KBM-7 (cell line): Measurements from ENCODE around the gene IGFALS.

ENCODE experiments used
- DNase-seq: peaks from one replicate; pipeline ENCODE4 v3.0.0-alpha.2; 2015
- in situ Hi-C: fragments of 300-500 bp; cut with MboI; formaldehyde crosslinking; loops from 2 replicates; pipeline ENCODE4 v1.14.3; 2020; ENCODE audit warnings: low sequenced_read_pairs, low pct_unique_long_range_greater_than_20kb, mixed read lengths

IGFALS gene

GRCh38 chr16:1793578-1794220 lies at the start of gene IGFALS:
Gene IGFALS (minus strand): TSS chr16:1793705. CDS start chr16:1793652, 53 bp downstream.
- no peak for DNase-seq
- in situ Hi-C loops: no loop called here

DNA sequence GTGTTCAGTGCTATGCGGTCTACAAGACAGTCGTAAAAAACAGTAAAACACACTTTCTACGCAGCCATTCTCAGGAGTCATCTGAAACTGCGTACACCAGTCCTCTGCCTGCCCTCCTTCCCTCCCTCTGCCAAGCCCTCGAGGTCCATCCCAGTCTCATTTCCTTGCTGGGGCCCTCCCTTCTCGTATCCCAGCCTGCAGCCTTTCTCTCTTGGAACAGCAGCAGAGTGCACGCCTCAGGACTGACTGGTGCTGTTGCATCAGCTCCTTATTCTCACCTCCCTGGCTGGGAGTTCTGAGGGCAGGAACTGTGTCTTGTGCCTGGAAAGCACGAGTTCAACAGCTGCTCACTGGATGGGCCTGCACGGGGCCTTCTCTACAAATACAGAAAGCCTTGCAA lies 46.0 kb upstream of the IGFALS start:
- in situ Hi-C loops: no loop called here
- DNase-seq: peak; percentile 13

DNA sequence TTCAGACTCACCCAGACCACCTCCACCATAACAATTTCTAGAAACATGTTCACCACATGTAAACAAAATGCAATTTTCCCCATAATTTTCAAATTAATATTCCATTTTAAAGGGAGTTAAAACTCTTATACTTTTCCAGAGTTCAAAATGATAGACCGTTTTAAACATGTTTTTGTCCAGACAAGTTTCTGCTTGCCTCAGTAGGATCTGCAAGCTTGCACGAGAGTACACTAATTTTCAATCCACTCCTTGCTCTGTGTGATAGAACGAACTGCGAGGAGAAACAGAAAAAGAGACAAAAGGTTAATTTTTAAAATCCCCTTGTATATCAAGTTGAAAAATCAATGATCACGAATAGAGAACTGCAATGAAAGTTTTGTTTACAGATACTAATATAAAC lies 40.6 kb upstream of the IGFALS start:
- DNase-seq: no peak
- in situ Hi-C loops: no loop called here

DNA sequence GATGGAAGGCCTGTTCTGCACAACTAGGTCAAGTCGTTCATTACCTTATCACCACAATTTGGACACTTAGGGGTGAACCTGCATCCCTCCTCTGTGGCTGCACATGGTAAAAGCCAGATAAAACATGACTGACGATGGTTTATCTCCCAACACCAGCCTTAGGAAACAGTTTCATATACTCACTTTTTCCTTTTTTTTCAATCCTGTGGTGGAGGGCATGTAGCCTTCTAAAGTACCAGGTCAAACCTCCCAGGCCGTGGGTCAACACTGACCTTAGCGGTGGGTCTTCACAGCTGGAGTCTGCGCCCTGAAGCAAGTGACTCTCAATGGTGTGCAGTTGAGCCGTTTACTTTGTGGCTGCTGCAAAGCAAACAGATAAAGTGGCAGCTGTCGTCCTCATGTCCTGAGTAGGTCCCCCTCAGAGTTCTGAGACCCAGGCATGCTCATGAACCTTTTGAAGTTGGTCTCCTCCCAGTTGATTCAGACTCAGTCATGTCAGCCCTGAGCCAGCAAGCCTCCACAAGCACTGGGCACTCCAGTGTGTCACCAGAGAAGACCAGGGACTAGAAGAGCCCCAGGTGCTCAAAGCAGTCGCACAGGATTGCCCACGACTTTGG lies 39.4 kb upstream of the IGFALS start:
- DNase-seq: no peak
- in situ Hi-C loops: no loop called here

GRCh38 chr16:1831186-1832075 lies 37.9 kb upstream of the IGFALS start:
- no peak for DNase-seq

DNA sequence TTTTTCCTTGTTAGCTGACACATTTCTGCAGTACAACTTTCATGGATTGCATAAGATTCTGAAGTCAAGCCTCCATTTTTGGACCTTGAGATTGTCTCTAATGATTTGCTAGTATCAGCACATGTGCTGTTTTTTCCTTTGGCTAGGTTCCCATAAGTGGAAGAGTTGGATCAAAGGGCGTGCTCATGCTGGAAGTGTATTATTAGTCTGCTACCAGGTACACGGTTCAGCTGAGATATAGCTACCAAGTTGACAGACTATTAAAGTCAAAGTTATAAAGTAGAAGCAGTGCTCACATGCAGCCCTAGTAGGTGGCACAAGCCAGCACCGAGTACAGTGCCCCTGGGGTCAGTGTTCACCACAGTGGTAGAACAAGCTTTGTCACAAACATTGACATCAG lies 36.7 kb upstream of the IGFALS start:
- DNase-seq: no peak

More at GRCh38 chr16:1831186-1832075, 37.9 kb upstream of the IGFALS start:
- in situ Hi-C loops: no loop called here

GRCh38 chr16:1828645-1829410 lies 35.3 kb upstream of the IGFALS start:
- no peak for DNase-seq
- in situ Hi-C loops: no loop called here

More for the DNA sequence above, 36.7 kb upstream of the IGFALS start:
- in situ Hi-C loops: no loop called here

DNA sequence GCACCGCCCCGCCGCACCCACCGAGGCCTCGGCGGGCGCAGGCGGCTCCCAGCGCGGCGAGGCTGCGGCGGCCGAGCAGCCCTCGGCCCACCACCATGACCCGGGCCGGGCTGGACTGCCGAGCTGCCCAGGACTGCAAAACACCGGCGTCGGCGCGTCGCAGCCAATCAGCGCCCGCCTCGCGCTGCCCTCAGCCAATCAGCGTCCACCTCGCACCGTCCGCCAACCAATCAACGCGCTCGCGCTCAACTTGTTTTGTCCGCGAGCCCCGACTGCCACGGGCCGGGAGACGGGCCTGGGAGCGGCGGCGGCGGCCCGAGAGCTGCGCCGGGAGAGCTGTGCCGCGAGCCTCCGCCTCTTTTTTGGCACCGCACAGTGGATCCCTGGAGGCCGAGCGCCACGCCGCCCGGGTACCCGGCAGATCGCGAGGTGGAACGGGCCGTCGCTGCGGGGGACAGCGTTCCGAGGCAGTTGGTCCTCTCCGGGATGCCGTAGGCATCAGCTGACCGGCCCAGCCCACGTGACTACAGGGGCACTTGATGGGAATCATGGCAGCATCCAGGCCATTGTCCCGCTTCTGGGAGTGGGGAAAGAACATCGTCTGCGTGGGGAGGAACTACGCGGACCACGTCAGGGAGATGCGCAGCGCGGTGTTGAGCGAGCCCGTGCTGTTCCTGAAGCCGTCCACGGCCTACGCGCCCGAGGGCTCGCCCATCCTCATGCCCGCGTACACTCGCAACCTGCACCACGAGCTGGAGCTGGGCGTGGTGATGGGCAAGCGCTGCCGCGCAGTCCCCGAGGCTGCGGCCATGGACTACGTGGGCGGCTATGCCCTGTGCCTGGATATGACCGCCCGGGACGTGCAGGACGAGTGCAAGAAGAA lies 33.4 kb upstream of the IGFALS start, which contains the start of the genes FAHD1 and HAGH:
Gene FAHD1, plus strand, starts transcription at position 516 of the 883 bp plus-strand sequence. Its CDS starts 33 bp downstream, at position 549.
Gene HAGH, minus strand, starts transcription at position 135 of the 883 bp plus-strand sequence. Its CDS starts 38 bp downstream, at position 97.
- in situ Hi-C loops: no loop called here
- peak; percentile 96 for DNase-seq

GRCh38 chr16:1825864-1826690 lies 32.6 kb upstream of the IGFALS start:
- peak; percentile 51 for DNase-seq
- in situ Hi-C loops: no loop called here

- in situ Hi-C loops: no loop called here
- no peak for DNase-seq
Observed at GRCh38 chr16:1825381-1825863, 31.9 kb upstream of the IGFALS start.

- peak; percentile 53 for DNase-seq
- in situ Hi-C loops: no loop called here
Observed at GRCh38 chr16:1823821-1824220, 30.3 kb upstream of the IGFALS start.

DNA sequence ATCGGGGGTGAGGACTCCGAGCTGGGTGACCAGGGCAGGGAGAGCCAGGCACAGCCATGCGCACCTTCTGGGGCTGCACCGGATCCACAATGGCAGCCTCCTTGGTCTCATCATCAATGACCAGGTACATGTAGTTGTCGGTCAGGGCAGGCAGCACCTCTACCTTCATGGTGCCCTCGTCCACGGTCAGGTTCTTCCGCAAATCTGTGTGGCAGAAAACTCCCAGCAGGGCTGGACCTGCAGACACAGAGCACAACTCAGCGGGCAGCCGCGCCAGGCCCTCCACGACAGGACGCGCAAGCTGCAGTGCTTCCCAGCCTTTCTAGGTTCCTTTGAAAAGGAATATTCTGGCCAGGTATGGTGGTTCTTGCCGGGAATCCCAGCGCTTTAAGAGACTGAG lies 29.3 kb upstream of the IGFALS start:
- in situ Hi-C loops: no loop called here

DNA sequence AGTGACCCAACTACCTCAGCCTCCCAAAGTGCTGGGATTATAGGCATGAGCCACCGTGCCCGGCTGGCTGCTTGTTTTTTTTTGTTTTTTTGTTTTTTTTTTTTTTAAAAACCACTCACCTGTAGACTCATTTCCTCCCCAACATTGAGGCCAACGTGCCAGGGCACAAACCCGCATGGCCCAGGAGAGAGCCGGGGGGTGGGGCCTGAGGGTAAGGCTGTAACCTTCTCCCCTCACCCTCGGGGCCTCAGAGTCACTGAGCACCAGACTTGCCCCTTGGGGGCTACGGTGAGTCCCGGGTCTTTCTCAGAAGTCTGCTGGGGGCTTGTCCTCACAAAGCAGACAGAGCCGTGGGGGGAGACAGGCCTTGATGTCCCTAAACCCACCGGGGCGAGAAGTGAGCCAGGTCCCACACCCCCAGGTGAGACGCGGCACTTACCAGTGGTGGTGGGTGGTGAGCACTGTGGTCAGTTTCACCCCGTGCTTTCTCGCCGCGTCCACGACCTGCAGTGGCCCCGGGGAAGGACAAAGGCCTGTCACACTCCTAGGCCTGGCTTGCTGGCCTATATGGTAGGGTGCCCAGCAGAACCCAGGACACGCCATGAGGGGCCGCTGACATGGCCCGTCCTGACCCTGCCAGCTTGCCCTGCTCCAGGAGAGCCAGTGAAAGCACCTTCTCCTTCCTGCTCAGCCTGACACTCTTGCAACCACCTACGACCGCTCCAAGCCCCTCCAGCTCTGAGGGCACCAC lies 28.5 kb upstream of the IGFALS start:
- DNase-seq: no peak
- in situ Hi-C loops: no loop called here

More for the DNA sequence above, 29.3 kb upstream of the IGFALS start:
- DNase-seq: no peak

DNA sequence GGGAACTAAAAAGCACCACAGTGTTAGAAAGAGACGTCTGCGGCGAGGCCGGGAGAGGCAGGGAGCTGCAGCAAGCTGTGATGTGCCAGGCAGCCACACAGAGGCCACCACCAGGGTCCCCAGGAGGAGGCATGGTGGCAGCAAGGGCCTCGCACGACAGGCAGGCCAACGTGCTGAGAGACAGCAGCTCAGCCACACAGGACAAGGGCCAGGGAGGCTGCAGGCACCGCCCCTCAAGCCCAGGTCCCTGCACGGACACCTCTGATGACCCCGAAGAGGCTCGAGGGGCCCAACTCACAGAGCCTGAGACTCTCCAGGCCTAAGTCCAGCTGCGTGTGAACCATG lies 27.4 kb upstream of the IGFALS start:
- in situ Hi-C loops: no loop called here
- DNase-seq: no peak

DNA sequence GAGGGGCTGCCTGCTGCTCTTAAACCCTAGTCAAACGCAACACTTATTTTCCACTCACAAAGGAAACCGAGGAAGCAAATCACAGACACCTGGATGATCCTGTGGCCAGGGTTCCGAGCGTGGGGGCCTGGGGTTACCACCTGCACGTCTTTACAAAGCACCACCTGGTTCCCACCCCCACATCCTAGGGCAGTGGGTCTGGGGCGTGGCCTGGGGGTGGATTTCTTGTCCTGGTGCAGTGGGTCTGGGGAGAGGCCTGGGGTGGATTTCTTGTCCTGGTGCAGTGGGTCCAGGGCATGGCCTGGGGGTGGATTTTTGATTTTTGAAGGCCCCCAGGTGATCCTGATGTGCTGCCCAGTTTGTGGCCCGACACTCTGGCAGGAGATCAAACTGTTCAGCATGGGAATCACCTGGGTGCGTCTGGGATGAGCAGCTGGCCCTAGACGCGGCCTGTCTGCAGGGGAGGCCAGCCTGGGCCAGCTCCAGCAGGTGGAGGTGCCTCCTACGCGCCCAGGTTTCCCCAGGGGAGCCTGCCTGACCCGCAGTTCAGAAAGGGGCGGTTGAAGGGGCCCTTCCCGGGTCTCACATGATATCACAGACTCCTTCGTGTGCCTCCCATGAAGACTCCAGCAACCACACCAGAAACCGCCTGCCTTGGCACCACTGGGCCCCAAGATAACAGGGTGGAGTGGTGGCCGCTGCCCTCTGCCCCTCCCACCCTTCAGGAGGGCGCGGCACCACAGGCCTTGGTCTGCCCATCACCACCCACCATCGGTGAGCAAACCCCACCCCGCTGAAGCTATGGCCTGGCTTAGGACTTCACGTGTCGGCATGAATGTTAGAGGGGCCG lies 26.8 kb upstream of the IGFALS start:
- DNase-seq: no peak
- in situ Hi-C loops: no loop called here

GRCh38 chr16:1819611-1820010 lies 26.1 kb upstream of the IGFALS start:
- in situ Hi-C loops: no loop called here
- no peak for DNase-seq
